Fibroblast of peridontal ligament (primary cell): Measurements from ENCODE around the gene RPS6KA3.
A peak's percentile ranks its signal among the peaks of the same experiment; 100 is the strongest.
"Not testable (repeated sequence)": the region's sequence is repeated elsewhere in the genome, so short reads cannot be mapped to it uniquely, and the experiment has no call there.

ENCODE experiments used
- DNase-seq: peaks from one replicate; pipeline ENCODE4 v3.0.0-alpha.2; 2010; ENCODE audit errors: extremely low read depth

The RPS6KA3 gene

GRCh38 chrX:20265726-20266681 is 705 bp downstream of the RPS6KA3 start:
- no peak for DNase-seq

GRCh38 chrX:20265221-20265725 is 1.4 kb downstream of the RPS6KA3 start:
- peak; percentile 74 for DNase-seq

GRCh38 chrX:20263474-20263873 is 3.2 kb downstream of the RPS6KA3 start:
- peak; percentile 50 for DNase-seq

- no peak for DNase-seq
These were observed 5.8 kb downstream of the RPS6KA3 start for GRCh38 chrX:20260885-20261284.

GRCh38 chrX:20254712-20255299 is 11.9 kb downstream of the RPS6KA3 start:
- peak; percentile 68 for DNase-seq

- no peak for DNase-seq
These were observed 13.5 kb downstream of the RPS6KA3 start for GRCh38 chrX:20253232-20253543.

GRCh38 chrX:20252381-20253231 is 14.1 kb downstream of the RPS6KA3 start:
- DNase-seq: peak; percentile 59

- no peak for DNase-seq
These were observed 15.0 kb downstream of the RPS6KA3 start for GRCh38 chrX:20251691-20252090.

- not testable (repeated sequence) for DNase-seq
These were observed 16.6 kb downstream of the RPS6KA3 start for GRCh38 chrX:20250146-20250545.

- no peak for DNase-seq
These were observed 18.0 kb downstream of the RPS6KA3 start for GRCh38 chrX:20248592-20249192.

GRCh38 chrX:20244931-20245330 is 21.8 kb downstream of the RPS6KA3 start:
- peak; percentile 74 for DNase-seq

GRCh38 chrX:20240201-20240600 is 26.5 kb downstream of the RPS6KA3 start:
- no peak for DNase-seq

GRCh38 chrX:20237864-20238263 is 28.8 kb downstream of the RPS6KA3 start:
- DNase-seq: no peak

GRCh38 chrX:20235755-20236154 is 31.0 kb downstream of the RPS6KA3 start:
- DNase-seq: no peak

- DNase-seq: no peak
These were observed 33.4 kb downstream of the RPS6KA3 start for GRCh38 chrX:20233336-20233735.

GRCh38 chrX:20231598-20231997 is 35.1 kb downstream of the RPS6KA3 start:
- DNase-seq: peak; percentile 21

- no peak for DNase-seq
These were observed 36.3 kb downstream of the RPS6KA3 start for GRCh38 chrX:20230406-20230805.

- no peak for DNase-seq
These were observed 37.6 kb downstream of the RPS6KA3 start for GRCh38 chrX:20229155-20229554.

- DNase-seq: no peak
These were observed 38.5 kb downstream of the RPS6KA3 start for GRCh38 chrX:20228245-20228644.

- no peak for DNase-seq
These were observed 39.6 kb downstream of the RPS6KA3 start for GRCh38 chrX:20227116-20227515.

- no peak for DNase-seq
These were observed 41.2 kb downstream of the RPS6KA3 start for GRCh38 chrX:20225488-20225833.
